GM19467 (cell line): ENCODE data around the gene POT1.
"Not testable (repeated sequence)": the region's sequence is repeated elsewhere in the genome, so short reads cannot be mapped to it uniquely, and the experiment has no call there.

Experiments
- ATAC-seq: cut with Tn5 transposase; IDR thresholded peaks from one replicate; pipeline ENCODE4 v1.9.1; 2021; ENCODE audit warnings: mild to moderate bottlenecking, moderate library complexity; ENCODE audit not compliant: unreplicated experiment

The POT1 gene

GRCh38 chr7:124929467-124930172 lies at the start of gene POT1:
Gene POT1 (minus strand): TSS chr7:124929825. CDS start chr7:124897173, 32,652 bp downstream.
- ATAC-seq, result peak; percentile 100

- ATAC-seq, result not testable (repeated sequence)
Observed at GRCh38 chr7:124975131-124975530, 45.5 kb upstream of the POT1 start.

- ATAC-seq, result no peak
Observed at GRCh38 chr7:124965553-124965952, 35.9 kb upstream of the POT1 start.

- no peak for ATAC-seq
Observed at GRCh38 chr7:124959676-124960075, 30.1 kb upstream of the POT1 start.

- ATAC-seq, result not testable (repeated sequence)
Observed at GRCh38 chr7:124957952-124958351, 28.3 kb upstream of the POT1 start.

- no peak for ATAC-seq
Observed at GRCh38 chr7:124956160-124956559, 26.5 kb upstream of the POT1 start.

- no peak for ATAC-seq
Observed at GRCh38 chr7:124954790-124955189, 25.2 kb upstream of the POT1 start.

- no peak for ATAC-seq
Observed at GRCh38 chr7:124945680-124946079, 16.1 kb upstream of the POT1 start.

- no peak for ATAC-seq
Observed at GRCh38 chr7:124943472-124943871, 13.8 kb upstream of the POT1 start.

- ATAC-seq, result no peak
Observed at GRCh38 chr7:124942399-124942798, 12.8 kb upstream of the POT1 start.

- ATAC-seq, result no peak
Observed at GRCh38 chr7:124940306-124940705, 10.7 kb upstream of the POT1 start.

GRCh38 chr7:124938128-124938527 lies 8.5 kb upstream of the POT1 start:
- no peak for ATAC-seq

- ATAC-seq, result no peak
Observed at GRCh38 chr7:124937076-124937475, 7.5 kb upstream of the POT1 start.

- ATAC-seq, result no peak
Observed at GRCh38 chr7:124934841-124935240, 5.2 kb upstream of the POT1 start.

- no peak for ATAC-seq
Observed at GRCh38 chr7:124930655-124931597, 1.3 kb upstream of the POT1 start.

GRCh38 chr7:124930173-124930623 lies 573 bp upstream of the POT1 start:
- no peak for ATAC-seq

GRCh38 chr7:124924906-124925305 lies 4.7 kb downstream of the POT1 start:
- no peak for ATAC-seq

GRCh38 chr7:124922200-124922599 lies 7.4 kb downstream of the POT1 start:
- no peak for ATAC-seq

- no peak for ATAC-seq
Observed at GRCh38 chr7:124919841-124920240, 9.8 kb downstream of the POT1 start.

- ATAC-seq, result peak; percentile 73
Observed at GRCh38 chr7:124918662-124919061, 11.0 kb downstream of the POT1 start.

- no peak for ATAC-seq
Observed at GRCh38 chr7:124915242-124915641, 14.4 kb downstream of the POT1 start.

- no peak for ATAC-seq
Observed at GRCh38 chr7:124914298-124914697, 15.3 kb downstream of the POT1 start.
